ENCODE measurements around the gene HS3ST1. TPM values are rescaled to one million over a fixed set of nuclear protein-coding genes. Genes with fewer than 3 reads are reported as not detected.

HS3ST1 gene
- total and polyA plus RNA-seq, 7 donors = 0.60 to 3.7 (median 1.6) TPM

DNA sequence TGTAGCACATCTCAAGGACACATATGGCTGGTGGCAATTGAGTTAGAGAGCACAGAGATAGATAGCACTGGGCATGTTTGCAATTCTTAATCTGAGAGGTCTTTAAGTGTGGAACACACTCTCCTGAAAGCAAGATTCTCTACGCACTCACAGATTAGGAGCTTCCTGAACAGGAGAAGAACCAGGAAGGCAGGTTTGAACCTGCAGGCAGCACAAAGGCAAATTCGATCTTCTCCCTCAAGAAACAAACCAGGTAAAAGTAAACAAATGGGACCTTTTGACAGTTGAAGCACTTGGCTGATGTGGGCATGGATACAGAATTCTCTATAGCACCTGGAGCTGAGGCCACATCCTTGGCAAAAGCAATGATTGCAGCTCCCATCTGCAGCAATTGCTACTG, 24.3 kb downstream of the HS3ST1 start:
- TF ChIP-seq, protein P1, sequence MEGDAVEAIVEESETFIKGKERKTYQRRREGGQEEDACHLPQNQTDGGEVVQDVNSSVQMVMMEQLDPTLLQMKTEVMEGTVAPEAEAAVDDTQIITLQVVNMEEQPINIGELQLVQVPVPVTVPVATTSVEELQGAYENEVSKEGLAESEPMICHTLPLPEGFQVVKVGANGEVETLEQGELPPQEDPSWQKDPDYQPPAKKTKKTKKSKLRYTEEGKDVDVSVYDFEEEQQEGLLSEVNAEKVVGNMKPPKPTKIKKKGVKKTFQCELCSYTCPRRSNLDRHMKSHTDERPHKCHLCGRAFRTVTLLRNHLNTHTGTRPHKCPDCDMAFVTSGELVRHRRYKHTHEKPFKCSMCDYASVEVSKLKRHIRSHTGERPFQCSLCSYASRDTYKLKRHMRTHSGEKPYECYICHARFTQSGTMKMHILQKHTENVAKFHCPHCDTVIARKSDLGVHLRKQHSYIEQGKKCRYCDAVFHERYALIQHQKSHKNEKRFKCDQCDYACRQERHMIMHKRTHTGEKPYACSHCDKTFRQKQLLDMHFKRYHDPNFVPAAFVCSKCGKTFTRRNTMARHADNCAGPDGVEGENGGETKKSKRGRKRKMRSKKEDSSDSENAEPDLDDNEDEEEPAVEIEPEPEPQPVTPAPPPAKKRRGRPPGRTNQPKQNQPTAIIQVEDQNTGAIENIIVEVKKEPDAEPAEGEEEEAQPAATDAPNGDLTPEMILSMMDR (IDR thresholded peaks at IDR 0.05) = no peak
- no peak for TF ChIP-seq POLR2A (IDR thresholded peaks at IDR 0.05)
- no peak for TF ChIP-seq EP300 (IDR thresholded peaks at IDR 0.05)
- no peak for TF ChIP-seq POLR2AphosphoS5 (IDR thresholded peaks at IDR 0.05)
- no peak for DNase-seq
- H3K4me3 ChIP-seq = no peak overlapping the region
- 70 to 80% methylated on average over 2 of the region's 2 CpGs for WGBS, 2 donors
- H3K27me3 ChIP-seq = no peaks in the 10 kb centered on the region
- intact Hi-C loops (cut with DNase I) = no loop called here
- no peaks in the 10 kb centered on the region for H3K4me1 ChIP-seq
- H3K9me3 ChIP-seq = no peaks in the 10 kb centered on the region
- H3K27ac ChIP-seq = no peak overlapping the region
- H3K36me3 ChIP-seq = peaks cover 0 to 6% (median 2%) of the 10 kb centered on the region in 4 donors

DNA sequence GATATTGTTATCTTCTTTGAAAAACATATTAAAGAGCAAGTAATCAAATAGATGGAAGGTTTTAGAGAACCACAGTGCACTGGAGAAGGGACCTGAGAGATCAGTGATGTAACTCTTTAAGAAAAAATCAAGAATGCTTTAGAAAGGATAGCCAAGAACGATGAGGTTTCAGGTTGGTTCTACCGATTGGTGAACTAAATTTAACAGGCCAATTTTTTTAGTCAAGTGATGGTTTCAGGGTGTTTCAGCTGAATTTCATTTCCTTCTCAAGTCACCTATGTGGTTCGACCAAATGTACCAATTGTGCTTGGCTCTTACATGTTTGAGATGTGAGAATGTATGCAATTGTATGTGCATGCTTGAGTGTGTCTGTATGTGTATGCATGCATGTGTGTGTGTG, 26.5 kb downstream of the HS3ST1 start:
- no peak for TF ChIP-seq EP300 (IDR thresholded peaks at IDR 0.05)
- TF ChIP-seq POLR2AphosphoS5 (IDR thresholded peaks at IDR 0.05) = no peak
- no peak for TF ChIP-seq POLR2A (IDR thresholded peaks at IDR 0.05)
- TF ChIP-seq, protein P1 (IDR thresholded peaks at IDR 0.05) = no peak
- WGBS, 2 donors = 84 to 94% methylated on average over 3 of the region's 3 CpGs
- intact Hi-C loops (cut with DNase I) = no loop called here
- H3K27me3 ChIP-seq = no peaks in the 10 kb centered on the region
- no peak for DNase-seq
- H3K9me3 ChIP-seq = no peaks in the 10 kb centered on the region
- H3K36me3 ChIP-seq = peaks cover 0 to 13% (median 2%) of the 10 kb centered on the region in 4 donors
- no peaks in the 10 kb centered on the region for H3K4me1 ChIP-seq
- no peak overlapping the region for H3K4me3 ChIP-seq
- no peak overlapping the region for H3K27ac ChIP-seq

DNA sequence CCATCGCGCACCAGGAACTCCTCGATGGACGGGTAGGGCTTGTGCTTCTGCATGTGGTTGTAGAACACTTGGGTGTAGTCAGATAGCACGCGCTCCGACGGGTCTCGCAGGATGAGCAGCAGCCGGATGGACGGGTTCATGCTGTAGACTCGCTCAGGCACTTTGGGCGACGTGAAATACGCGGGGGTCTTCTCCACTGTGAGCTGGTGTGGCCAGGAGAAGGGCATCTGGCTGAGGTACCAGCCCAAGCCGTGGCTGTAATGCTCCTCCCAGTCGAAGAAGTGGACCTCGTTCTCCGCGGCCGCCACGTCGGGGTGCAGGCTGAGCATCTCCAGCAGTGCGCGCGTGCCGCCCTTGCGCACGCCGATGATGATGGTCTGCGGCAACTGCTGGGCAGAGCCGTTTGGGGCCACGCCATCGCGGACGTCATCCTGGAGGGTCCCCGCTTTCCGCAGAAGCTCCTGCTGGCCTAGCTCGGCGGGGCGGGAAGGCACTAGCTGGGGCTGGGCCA, 29.2 kb downstream of the HS3ST1 start:
- TF ChIP-seq EP300 (IDR thresholded peaks at IDR 0.05) = no peak
- TF ChIP-seq POLR2A (IDR thresholded peaks at IDR 0.05) = no peak
- TF ChIP-seq, protein P1 (IDR thresholded peaks at IDR 0.05) = no peak
- TF ChIP-seq POLR2AphosphoS5 (IDR thresholded peaks at IDR 0.05) = no peak
- Histone ChIP-seq H3K4me3 (no peak overlapping the region), H3K27ac (no peak overlapping the region), H3K9me3 (no peaks in the 10 kb centered on the region), H3K4me1 (no peaks in the 10 kb centered on the region), H3K27me3 (no peaks in the 10 kb centered on the region), H3K36me3 (peaks cover 0 to 13% (median 2%) of the 10 kb centered on the region in 4 donors)
- intact Hi-C loops (cut with DNase I) = no loop called here
- peak; percentile 61 for DNase-seq
- WGBS, 2 donors = 98% methylated on average over 42 of the region's 42 CpGs

DNA sequence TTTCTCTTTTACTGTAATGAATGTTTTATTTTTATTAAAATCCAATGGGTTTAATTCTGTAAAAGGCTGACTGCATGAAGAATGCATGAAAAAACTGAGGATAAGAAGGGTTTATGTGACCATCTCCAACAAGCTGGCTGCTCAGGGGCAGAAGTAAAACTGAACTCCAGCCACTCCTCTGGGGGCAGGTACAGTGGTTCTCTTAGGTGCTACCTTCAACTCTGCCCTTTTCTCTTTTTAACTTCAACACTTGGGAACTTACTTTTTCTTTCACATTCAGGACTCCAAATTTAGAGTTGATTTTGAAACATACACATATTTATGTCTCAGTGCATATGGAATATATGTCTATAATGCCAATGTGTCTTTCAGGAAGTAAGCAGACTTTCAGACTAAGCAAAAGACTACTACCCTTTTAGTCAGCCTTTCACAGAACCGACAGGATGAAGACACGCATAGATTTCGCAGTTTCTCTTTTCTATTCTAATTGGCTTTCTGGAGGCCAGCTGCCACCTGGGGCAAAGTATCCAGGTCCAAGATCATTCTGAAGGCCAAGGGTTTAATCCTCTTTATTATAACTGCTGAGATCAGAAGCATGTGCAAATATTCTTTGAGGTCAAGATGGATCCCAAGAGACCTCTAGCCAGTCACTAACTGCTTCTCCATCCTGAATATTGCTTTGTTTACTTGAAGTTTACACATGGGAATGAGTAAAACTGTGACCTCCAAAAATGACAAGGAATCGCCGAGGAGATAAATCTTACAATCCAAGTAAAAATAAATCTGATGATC, 30.7 kb downstream of the HS3ST1 start:
- DNase-seq = no peak
- WGBS, 2 donors = 75 to 90% methylated on average over 5 of the region's 5 CpGs
- TF ChIP-seq EP300 (IDR thresholded peaks at IDR 0.05) (no peak), POLR2A (IDR thresholded peaks at IDR 0.05) (no peak), POLR2AphosphoS5 (IDR thresholded peaks at IDR 0.05) (no peak)
- TF ChIP-seq, protein P1 (IDR thresholded peaks at IDR 0.05) = no peak
- H3K27ac ChIP-seq = no peak overlapping the region
- H3K4me3 ChIP-seq = no peak overlapping the region
- no peaks in the 10 kb centered on the region for H3K9me3 ChIP-seq
- H3K36me3 ChIP-seq = peaks cover 0 to 13% (median 2%) of the 10 kb centered on the region in 4 donors
- no peaks in the 10 kb centered on the region for H3K27me3 ChIP-seq
- no peaks in the 10 kb centered on the region for H3K4me1 ChIP-seq
- intact Hi-C loops (cut with DNase I) = no loop called here

Measured in sigmoid colon (tissue), 7 donors.